ENCODE measurements around the gene SLC37A4. TPM values are rescaled to one million over a fixed set of nuclear protein-coding genes. Genes with fewer than 3 reads are reported as not detected.

Gene SLC37A4
- polyA plus RNA-seq, 1 of the 3 experiments (the other 2 are of a cell fraction), result 21.8 TPM

GRCh38 chr11:118988280-118988679 lies 42.4 kb downstream of the SLC37A4 start:
- no peaks in the 10 kb centered on the region for H3K36me3 ChIP-seq (replicated peaks in 1 of 2; ENCODE audit: control insufficient read depth in 1 of 2, insufficient read depth in 2 of 2, low read length in 1 of 2)
- no peak overlapping the region for H3K4me2 ChIP-seq
- no peak for TF ChIP-seq NRF1 (IDR thresholded peaks at IDR 0.05; ENCODE audit: low read depth, low read length)
- TF ChIP-seq YY1 (IDR thresholded peaks at IDR 0.05; ENCODE audit: low read depth), result no peak
- no peak for TF ChIP-seq FOXJ3 (CRISPR knock-in tag; IDR thresholded peaks at IDR 0.05)
- no peak for TF ChIP-seq CHD2 (IDR thresholded peaks at IDR 0.05; ENCODE audit: low read length, partially characterized antibody)
- TF ChIP-seq, protein P1, sequence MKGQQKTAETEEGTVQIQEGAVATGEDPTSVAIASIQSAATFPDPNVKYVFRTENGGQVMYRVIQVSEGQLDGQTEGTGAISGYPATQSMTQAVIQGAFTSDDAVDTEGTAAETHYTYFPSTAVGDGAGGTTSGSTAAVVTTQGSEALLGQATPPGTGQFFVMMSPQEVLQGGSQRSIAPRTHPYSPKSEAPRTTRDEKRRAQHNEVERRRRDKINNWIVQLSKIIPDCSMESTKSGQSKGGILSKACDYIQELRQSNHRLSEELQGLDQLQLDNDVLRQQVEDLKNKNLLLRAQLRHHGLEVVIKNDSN (IDR thresholded peaks at IDR 0.05; ENCODE audit: borderline replicate concordance, low read depth), result no peak
- no peak for TF ChIP-seq SIN3A (IDR thresholded peaks at IDR 0.05; ENCODE audit: borderline replicate concordance, low read depth, low read length)
- no peak for TF ChIP-seq MEF2A (IDR thresholded peaks at IDR 0.05; ENCODE audit: borderline replicate concordance, low read depth)
- no peak for TF ChIP-seq NFIC (IDR thresholded peaks at IDR 0.05; ENCODE audit: borderline replicate concordance)
- no peak for TF ChIP-seq FOXM1 (IDR thresholded peaks at IDR 0.05; ENCODE audit: low read depth)
- TF ChIP-seq RAD21 (IDR thresholded peaks at IDR 0.05; ENCODE audit: low read length), result no peak
- no peak for TF ChIP-seq GATA2 (CRISPR knock-in tag; IDR thresholded peaks at IDR 0.05)
- no peak for TF ChIP-seq IRF3 (IDR thresholded peaks at IDR 0.05; ENCODE audit: low read depth, low read length)
- TF ChIP-seq POLR2AphosphoS5 (IDR thresholded peaks at IDR 0.05; ENCODE audit: low read depth, low read length), result no peak
- no peak for TF ChIP-seq EP300 (IDR thresholded peaks at IDR 0.05; ENCODE audit: borderline replicate concordance in 1 of 2, low read depth in 1 of 2, low read length in 1 of 2)
- no peak for TF ChIP-seq PBX3 (IDR thresholded peaks at IDR 0.05)
- no peak for TF ChIP-seq RCOR1 (IDR thresholded peaks at IDR 0.05; ENCODE audit: low read length)
- no peak for TF ChIP-seq REST (IDR thresholded peaks at IDR 0.05; ENCODE audit: low read depth, low read length)
- TF ChIP-seq RFX5 (IDR thresholded peaks at IDR 0.05; ENCODE audit: low read length), result no peak
- no peak for TF ChIP-seq MXI1 (IDR thresholded peaks at IDR 0.05; ENCODE audit: low read depth, low read length)
- TF ChIP-seq, protein P2, sequence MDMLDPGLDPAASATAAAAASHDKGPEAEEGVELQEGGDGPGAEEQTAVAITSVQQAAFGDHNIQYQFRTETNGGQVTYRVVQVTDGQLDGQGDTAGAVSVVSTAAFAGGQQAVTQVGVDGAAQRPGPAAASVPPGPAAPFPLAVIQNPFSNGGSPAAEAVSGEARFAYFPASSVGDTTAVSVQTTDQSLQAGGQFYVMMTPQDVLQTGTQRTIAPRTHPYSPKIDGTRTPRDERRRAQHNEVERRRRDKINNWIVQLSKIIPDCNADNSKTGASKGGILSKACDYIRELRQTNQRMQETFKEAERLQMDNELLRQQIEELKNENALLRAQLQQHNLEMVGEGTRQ (IDR thresholded peaks at IDR 0.05; ENCODE audit: borderline replicate concordance, low read depth, low read length), result no peak
- no peak overlapping the region for H3K27ac ChIP-seq (ENCODE audit: low read depth in 2 of 2, low read length in 1 of 2)
- no peaks in the 10 kb centered on the region for H4K20me1 ChIP-seq (ENCODE audit: insufficient read depth)
- no peak overlapping the region for H3K9ac ChIP-seq
- ChIA-PET CTCF (no interaction called here), POLR2A (no interaction called here)
- H3K4me1 ChIP-seq (ENCODE audit: control insufficient read depth in 1 of 2, insufficient read depth in 2 of 2, low read depth in 1 of 2, low read length in 1 of 2), result no peaks in the 10 kb centered on the region
- no peaks in the 10 kb centered on the region for H3K9me2 ChIP-seq
- no peaks in the 10 kb centered on the region for H3K27me3 ChIP-seq (ENCODE audit: insufficient read depth)
- H2AFZ ChIP-seq (ENCODE audit: low read depth), result no peak overlapping the region
- no peaks in the 10 kb centered on the region for H3K79me2 ChIP-seq (ENCODE audit: insufficient read depth)
- no peak overlapping the region for H3K4me3 ChIP-seq (ENCODE audit: low read depth in 2 of 2, low read length in 1 of 2)
- no peaks in the 10 kb centered on the region for H3K9me3 ChIP-seq
- H3F3A ChIP-seq (replicated peaks; ENCODE audit: insufficient read depth), result peaks cover 5% of the 10 kb centered on the region
- 83% methylated on average over 4 of the region's 5 CpGs for WGBS (ENCODE audit: low lambda C conversion rate)
- no peak for DNase-seq
